HG02852 (cell line): Measurements from ENCODE around the gene AP5Z1.
A peak's percentile ranks its signal among the peaks of the same experiment; 100 is the strongest.

Experiments
- ATAC-seq: cut with Tn5 transposase; IDR thresholded peaks from one replicate; pipeline ENCODE4 v1.9.1; 2021; ENCODE audit warnings: mild to moderate bottlenecking, moderate library complexity; ENCODE audit not compliant: unreplicated experiment

Gene AP5Z1

GRCh38 chr7:4745971-4746919, 29.2 kb upstream of the AP5Z1 start:
- no peak for ATAC-seq

- ATAC-seq: no peak
Observed at GRCh38 chr7:4747013-4747412, 28.4 kb upstream of the AP5Z1 start.

- no peak for ATAC-seq
Observed at GRCh38 chr7:4747746-4748145, 27.7 kb upstream of the AP5Z1 start.

- no peak for ATAC-seq
Observed at GRCh38 chr7:4748231-4748681, 27.2 kb upstream of the AP5Z1 start.

- no peak for ATAC-seq
Observed at GRCh38 chr7:4749363-4749762, 26.1 kb upstream of the AP5Z1 start.

- ATAC-seq: no peak
Observed at GRCh38 chr7:4749798-4750197, 25.6 kb upstream of the AP5Z1 start.

GRCh38 chr7:4751398-4751947, 23.9 kb upstream of the AP5Z1 start:
- ATAC-seq: no peak

GRCh38 chr7:4753598-4754432, 21.6 kb upstream of the AP5Z1 start:
- ATAC-seq: peak; percentile 81

- ATAC-seq: no peak
Observed at GRCh38 chr7:4754433-4755010, 20.9 kb upstream of the AP5Z1 start.

GRCh38 chr7:4755045-4755444, 20.4 kb upstream of the AP5Z1 start:
- no peak for ATAC-seq

- ATAC-seq: no peak
Observed at GRCh38 chr7:4758111-4758510, 17.3 kb upstream of the AP5Z1 start.

GRCh38 chr7:4758791-4759190, 16.6 kb upstream of the AP5Z1 start:
- no peak for ATAC-seq

GRCh38 chr7:4759211-4759610, 16.2 kb upstream of the AP5Z1 start:
- ATAC-seq: no peak

- ATAC-seq: no peak
Observed at GRCh38 chr7:4760952-4761351, 14.5 kb upstream of the AP5Z1 start.

- ATAC-seq: no peak
Observed at GRCh38 chr7:4762121-4763055, 13.0 kb upstream of the AP5Z1 start.

- ATAC-seq: no peak
Observed at GRCh38 chr7:4763091-4763793, 12.2 kb upstream of the AP5Z1 start.

GRCh38 chr7:4763794-4764185, 11.6 kb upstream of the AP5Z1 start:
- no peak for ATAC-seq

GRCh38 chr7:4764402-4765007, 10.9 kb upstream of the AP5Z1 start:
- no peak for ATAC-seq
